Endothelial cell of umbilical vein (primary cell): ENCODE results near the gene CERK.

ENCODE experiments used
- EZH2 ChIP-seq: IDR thresholded peaks from 2 replicates; pipeline ENCODE4 v1.6.1; 2012; ENCODE audit warnings: borderline replicate concordance, low read depth, mild to moderate bottlenecking, moderate library complexity, low read length, inconsistent platforms; ENCODE audit not compliant: severe bottlenecking
- GATA2 ChIP-seq: IDR thresholded peaks from 2 replicates; pipeline ENCODE4 v1.7.0; 2011; ENCODE audit warnings: low read depth, mild to moderate bottlenecking, moderate library complexity, mixed read lengths, low read length; ENCODE audit not compliant: insufficient read length, insufficient read depth
- TF ChIP-seq, protein P1 (sequence below), 2 donors: IDR thresholded peaks; 1 replicate in 1 of 2; 2 replicates in 1 of 2; pipeline ENCODE4 v1.5.1; 2011; ENCODE audit warnings: low read length in 2 of 2, mild to moderate bottlenecking in 2 of 2, moderate library complexity in 2 of 2, control low read depth in 1 of 2, inconsistent platforms in 1 of 2, low read depth in 1 of 2; ENCODE audit not compliant: insufficient read depth in 1 of 2; ENCODE audit errors: extremely low read depth in 1 of 2

DNA sequence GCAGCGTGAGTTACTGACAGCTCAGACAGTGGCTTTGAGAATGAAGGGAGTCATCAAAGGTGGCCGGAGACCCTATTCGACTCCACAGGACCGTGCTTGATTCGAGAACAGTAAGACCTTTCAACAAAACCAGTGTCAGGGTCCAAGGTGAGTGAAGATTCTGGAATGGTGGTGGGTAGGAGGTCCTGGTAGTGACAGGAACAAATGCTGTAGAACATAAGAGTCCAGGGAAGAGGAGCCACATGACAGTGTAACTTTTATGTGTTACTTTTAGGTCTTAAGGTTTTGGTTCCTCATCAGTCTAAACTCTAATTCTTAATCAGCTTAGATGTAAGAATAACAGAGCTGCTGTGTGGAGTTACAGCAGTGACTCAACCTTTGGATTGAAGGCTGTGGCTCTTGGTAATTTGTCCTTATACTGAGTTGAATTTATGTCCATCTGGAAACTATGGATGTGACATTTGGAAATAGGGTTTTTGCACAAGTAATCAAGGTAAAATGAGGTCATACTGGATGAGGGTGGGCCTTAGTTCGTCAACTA lies 26.2 kb upstream of the CERK start:
- TF ChIP-seq, protein P1, sequence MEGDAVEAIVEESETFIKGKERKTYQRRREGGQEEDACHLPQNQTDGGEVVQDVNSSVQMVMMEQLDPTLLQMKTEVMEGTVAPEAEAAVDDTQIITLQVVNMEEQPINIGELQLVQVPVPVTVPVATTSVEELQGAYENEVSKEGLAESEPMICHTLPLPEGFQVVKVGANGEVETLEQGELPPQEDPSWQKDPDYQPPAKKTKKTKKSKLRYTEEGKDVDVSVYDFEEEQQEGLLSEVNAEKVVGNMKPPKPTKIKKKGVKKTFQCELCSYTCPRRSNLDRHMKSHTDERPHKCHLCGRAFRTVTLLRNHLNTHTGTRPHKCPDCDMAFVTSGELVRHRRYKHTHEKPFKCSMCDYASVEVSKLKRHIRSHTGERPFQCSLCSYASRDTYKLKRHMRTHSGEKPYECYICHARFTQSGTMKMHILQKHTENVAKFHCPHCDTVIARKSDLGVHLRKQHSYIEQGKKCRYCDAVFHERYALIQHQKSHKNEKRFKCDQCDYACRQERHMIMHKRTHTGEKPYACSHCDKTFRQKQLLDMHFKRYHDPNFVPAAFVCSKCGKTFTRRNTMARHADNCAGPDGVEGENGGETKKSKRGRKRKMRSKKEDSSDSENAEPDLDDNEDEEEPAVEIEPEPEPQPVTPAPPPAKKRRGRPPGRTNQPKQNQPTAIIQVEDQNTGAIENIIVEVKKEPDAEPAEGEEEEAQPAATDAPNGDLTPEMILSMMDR (IDR thresholded peaks at IDR 0.05; ENCODE audit: extremely low read depth in 1 of 2, insufficient read depth in 1 of 2, low read depth in 1 of 2, low read length in 2 of 2) = no peak
- TF ChIP-seq GATA2 (no peak), EZH2 (no peak)
